Transverse colon (tissue), 4 donors: ENCODE results near the gene CCL5. TPM values are rescaled to one million over a fixed set of nuclear protein-coding genes. Genes with fewer than 3 reads are reported as not detected.

ENCODE experiments used
- DNase-seq: peaks from one replicate; pipeline ENCODE4 v3.0.0-alpha.2; 2019
- H3K27ac ChIP-seq, 4 donors: fragments of 200-600 bp; sonication (generic); 2 replicates each; pipeline ENCODE4 v1.5.1; 2016 to 2018; ENCODE audit warnings: inconsistent platforms in 4 of 4
- H3K27me3 ChIP-seq: fragments of 200-600 bp; sonication (generic); 2 replicates; pipeline ENCODE4 v1.5.1; 2017; ENCODE audit warnings: inconsistent platforms
- H3K36me3 ChIP-seq, 4 donors: fragments of 200-600 bp; sonication (generic); 2 replicates each; pipeline ENCODE4 v1.5.1; 2017 to 2019; ENCODE audit warnings: inconsistent platforms in 4 of 4
- H3K4me1 ChIP-seq, 4 donors: fragments of 200-600 bp; sonication (generic); 2 replicates each; pipeline ENCODE4 v1.5.1; 2017 to 2020; ENCODE audit warnings: inconsistent platforms in 4 of 4
- H3K4me3 ChIP-seq, 4 donors: fragments of 200-600 bp; sonication (generic); 1 replicate in 1 of 4; 2 replicates in 3 of 4; pipeline versions ENCODE4 v1.5.1 to v1.6.1; 2017 to 2019; ENCODE audit warnings: inconsistent platforms in 4 of 4
- H3K9me3 ChIP-seq, 2 donors: fragments of 200-600 bp; sonication (generic); 2 replicates each; pipeline ENCODE4 v1.5.1; 2017 to 2019; ENCODE audit warnings: inconsistent platforms in 2 of 2
- EP300 ChIP-seq: sonication (generic); formaldehyde crosslinking; IDR thresholded peaks from one replicate; pipeline ENCODE4 v1.6.1; 2017; ENCODE audit warnings: antibody characterized with exemption, low read depth
- POLR2A ChIP-seq: fragments of 450-650 bp; IDR thresholded peaks from one replicate; pipeline ENCODE4 v1.6.1; 2016; ENCODE audit warnings: antibody characterized with exemption, mild to moderate bottlenecking, moderate library complexity
- POLR2AphosphoS5 ChIP-seq, 3 donors: sonication (generic); formaldehyde crosslinking; IDR thresholded peaks; one replicate each; pipeline ENCODE4 v1.6.1; 2016; ENCODE audit warnings: antibody characterized with exemption in 3 of 3
- WGBS, 2 donors: methylation state at CpG; one replicate each; pipeline ENCODE4 v1.1.5; 2018; ENCODE audit warnings: low coverage in 1 of 2; 5-methylcytosine and 5-hydroxymethylcytosine counted together
- in situ Hi-C, 4 donors: fragments of 200-750 bp; cut with MboI; loops; one replicate each; pipeline versions ENCODE4 v1.15.0 to v1.15.1; 2017; ENCODE audit warnings: low sequenced_read_pairs in 3 of 4, low pct_ligation_motif_present in 1 of 4, low pct_unique_long_range_greater_than_20kb in 1 of 4
- intact Hi-C: fragments of 100-400 bp; cut with DNase I; formaldehyde crosslinking; loops from one replicate; pipeline ENCODE4 v1.15.1; 2023; ENCODE audit warnings: low total_unique reads
- total RNA-seq, 4 donors: library from RNA; depleted of rRNA; stranded (reverse); fragments of >200 nt; gene quantifications; one replicate each; pipeline ENCODE4 v1.1.0, GENCODE V29; 2016
- TF ChIP-seq, protein P1 (sequence below), 5 experiments: fragments of 200-600 bp in 3 of 5; fragments of 450-650 bp in 2 of 5; sonication (generic) in 3 of 5; IDR thresholded peaks; 1 replicate in 2 of 5; 2 replicates in 3 of 5; pipeline ENCODE4 v1.5.1; 2016 to 2017; ENCODE audit warnings: antibody characterized with exemption in 5 of 5, inconsistent platforms in 3 of 5, mild to moderate bottlenecking in 2 of 5, moderate library complexity in 1 of 5

The CCL5 gene
- total RNA-seq, 4 donors from 2014 or later: 1.8 to 12.8 (median 6.2) TPM

DNA sequence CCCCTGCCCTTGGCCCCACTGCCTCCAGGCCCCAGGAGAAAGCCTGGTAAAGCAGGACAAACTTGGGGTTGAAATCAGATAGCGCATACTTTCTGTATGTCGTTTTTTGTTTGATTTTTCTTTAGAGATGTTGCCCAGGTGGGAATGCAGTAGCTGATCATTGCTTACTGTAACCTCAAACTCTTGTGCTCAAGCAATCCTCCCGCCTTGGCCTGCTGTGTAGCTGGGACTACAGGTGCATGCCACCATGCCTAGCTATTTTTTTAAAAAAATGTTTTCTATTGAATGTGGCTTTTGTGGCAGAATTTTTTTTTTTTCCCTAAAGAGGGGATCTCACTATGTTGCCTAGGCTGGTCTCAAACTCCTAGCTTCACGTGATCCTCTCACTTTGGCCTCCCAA, 11.1 kb upstream of the CCL5 start:
- Histone ChIP-seq H3K9me3 (no peaks in the 10 kb centered on the region), H3K4me3 (no peak overlapping the region), H3K27me3 (no peaks in the 10 kb centered on the region), H3K36me3 (no peaks in the 10 kb centered on the region), H3K27ac (peak overlapping the region in 1 of 4 donors; percentile 40), H3K4me1 (peaks cover 0 to 6% (median 0%) of the 10 kb centered on the region in 4 donors)
- TF ChIP-seq, protein P1, sequence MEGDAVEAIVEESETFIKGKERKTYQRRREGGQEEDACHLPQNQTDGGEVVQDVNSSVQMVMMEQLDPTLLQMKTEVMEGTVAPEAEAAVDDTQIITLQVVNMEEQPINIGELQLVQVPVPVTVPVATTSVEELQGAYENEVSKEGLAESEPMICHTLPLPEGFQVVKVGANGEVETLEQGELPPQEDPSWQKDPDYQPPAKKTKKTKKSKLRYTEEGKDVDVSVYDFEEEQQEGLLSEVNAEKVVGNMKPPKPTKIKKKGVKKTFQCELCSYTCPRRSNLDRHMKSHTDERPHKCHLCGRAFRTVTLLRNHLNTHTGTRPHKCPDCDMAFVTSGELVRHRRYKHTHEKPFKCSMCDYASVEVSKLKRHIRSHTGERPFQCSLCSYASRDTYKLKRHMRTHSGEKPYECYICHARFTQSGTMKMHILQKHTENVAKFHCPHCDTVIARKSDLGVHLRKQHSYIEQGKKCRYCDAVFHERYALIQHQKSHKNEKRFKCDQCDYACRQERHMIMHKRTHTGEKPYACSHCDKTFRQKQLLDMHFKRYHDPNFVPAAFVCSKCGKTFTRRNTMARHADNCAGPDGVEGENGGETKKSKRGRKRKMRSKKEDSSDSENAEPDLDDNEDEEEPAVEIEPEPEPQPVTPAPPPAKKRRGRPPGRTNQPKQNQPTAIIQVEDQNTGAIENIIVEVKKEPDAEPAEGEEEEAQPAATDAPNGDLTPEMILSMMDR (IDR thresholded peaks at IDR 0.05): no peak
- no peak for TF ChIP-seq POLR2AphosphoS5 (IDR thresholded peaks at IDR 0.05)
- no peak for TF ChIP-seq EP300
- TF ChIP-seq POLR2A: no peak
- in situ Hi-C loops: no loop called here
- 76 to 88% methylated on average over 2 to 4 of the region's 4 CpGs for WGBS, 2 donors
- intact Hi-C loops: no loop called here
- DNase-seq: no peak

DNA sequence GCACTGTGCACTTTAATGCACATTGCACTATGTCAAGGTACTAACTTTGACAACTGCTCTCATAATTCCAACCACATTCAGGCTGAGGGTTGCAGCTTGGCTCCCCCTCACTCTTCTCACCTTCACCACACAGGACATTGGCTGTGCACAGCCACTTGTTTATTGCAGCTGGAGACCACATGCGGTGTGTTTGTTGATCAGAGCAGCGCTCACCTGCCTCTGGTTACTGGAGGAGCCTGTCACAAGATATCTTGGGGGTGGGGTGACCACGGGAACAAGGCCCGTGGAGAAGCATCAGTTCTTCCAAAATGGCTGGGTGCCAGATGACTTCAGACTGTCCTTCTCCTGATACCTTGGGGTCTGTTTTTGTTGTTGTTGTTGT, 10.6 kb upstream of the CCL5 start:
- Histone ChIP-seq H3K27ac (peak overlapping the region in 1 of 4 donors; percentile 40), H3K27me3 (no peaks in the 10 kb centered on the region), H3K4me1 (peaks cover 0 to 6% (median 0%) of the 10 kb centered on the region in 4 donors), H3K4me3 (no peak overlapping the region), H3K36me3 (no peaks in the 10 kb centered on the region), H3K9me3 (no peaks in the 10 kb centered on the region)
- intact Hi-C loops: no loop called here
- 73% methylated on average over 4 of the region's 4 CpGs; no CpG with 5 or more reads in 1 of the 2 donors for WGBS, 2 donors
- in situ Hi-C loops: no loop called here
- peak; percentile 54 for DNase-seq
- TF ChIP-seq, protein P1 (IDR thresholded peaks at IDR 0.05): no peak
- TF ChIP-seq EP300 (no peak), POLR2A (no peak), POLR2AphosphoS5 (IDR thresholded peaks at IDR 0.05) (no peak)

DNA sequence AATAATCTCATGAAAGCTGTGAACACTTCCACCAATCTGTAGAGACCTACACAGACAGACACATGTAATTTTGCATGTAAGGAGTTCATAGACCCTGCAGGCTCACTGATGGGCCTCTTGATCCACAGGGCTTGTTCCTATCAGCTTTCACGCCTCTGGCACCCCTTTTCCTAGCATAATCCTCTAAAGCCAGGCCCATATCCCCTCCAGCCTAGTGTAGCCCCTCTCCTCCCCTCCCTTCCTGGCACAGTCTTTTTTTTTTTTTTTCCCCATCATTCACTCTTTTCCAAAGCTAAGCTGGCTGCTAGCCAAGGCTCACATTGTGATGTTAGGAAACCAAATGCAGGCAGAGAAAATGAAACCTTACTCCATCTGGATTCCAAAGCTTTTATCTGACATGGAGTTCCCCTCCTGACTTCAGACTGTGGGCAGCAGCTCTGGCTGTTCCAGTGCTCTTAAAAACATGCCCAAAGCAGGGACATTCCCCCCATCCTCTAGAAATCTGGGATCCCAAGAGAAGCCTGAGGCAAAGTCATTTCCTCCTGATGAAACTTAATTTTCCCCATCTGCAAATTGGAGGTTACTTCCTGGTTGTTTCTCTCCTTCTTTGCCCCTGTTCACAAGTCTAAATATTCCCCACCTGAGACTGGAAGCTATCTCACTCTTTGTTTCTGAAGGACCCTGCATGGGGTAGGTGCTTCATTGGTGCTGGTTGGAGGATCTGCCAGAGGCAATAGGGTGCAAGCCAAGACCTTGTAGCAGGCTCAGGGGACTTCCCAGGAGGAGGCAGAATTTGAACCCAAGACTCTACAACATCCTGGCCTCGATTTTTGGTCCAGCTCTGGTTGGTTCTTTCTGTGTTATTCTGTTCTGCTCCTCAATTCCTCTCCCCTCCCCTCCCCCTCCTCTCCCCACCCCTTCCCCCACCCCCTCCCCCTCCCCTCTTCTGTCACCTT, 9.9 kb upstream of the CCL5 start:
- Histone ChIP-seq H3K4me1 (peaks cover 0 to 6% (median 0%) of the 10 kb centered on the region in 4 donors), H3K4me3 (no peak overlapping the region), H3K27ac (peak overlapping the region in 2 of 4 donors; percentile 11 to 42), H3K9me3 (no peaks in the 10 kb centered on the region), H3K27me3 (no peaks in the 10 kb centered on the region), H3K36me3 (no peaks in the 10 kb centered on the region)
- in situ Hi-C loops: no loop called here
- DNase-seq: no peak
- intact Hi-C loops: no loop called here
- TF ChIP-seq POLR2A (no peak), EP300 (no peak), POLR2AphosphoS5 (IDR thresholded peaks at IDR 0.05) (no peak)
- TF ChIP-seq, protein P1 (IDR thresholded peaks at IDR 0.05): no peak
- 67 to 74% methylated on average over 2 of the region's 2 CpGs for WGBS, 2 donors

DNA sequence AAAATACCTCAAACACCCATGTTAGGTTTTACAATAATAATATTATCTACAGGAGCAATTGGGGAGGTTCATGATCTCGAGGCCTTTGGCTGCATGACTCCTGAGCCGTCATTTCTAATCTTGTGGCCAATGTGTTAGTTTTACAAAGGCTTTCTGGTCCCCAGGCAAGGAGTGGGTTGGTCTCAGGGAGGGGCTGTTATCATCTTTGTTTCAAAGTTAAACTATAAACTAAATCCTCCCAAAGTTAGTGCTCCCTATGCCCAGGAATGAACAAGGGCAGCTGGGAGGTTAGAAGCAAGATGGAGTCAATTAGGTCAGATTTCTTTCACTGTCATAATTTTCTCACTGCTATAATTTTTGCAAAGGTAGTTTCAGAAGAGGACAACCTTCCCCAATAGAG, 9.1 kb upstream of the CCL5 start:
- no peaks in the 10 kb centered on the region for H3K27me3 ChIP-seq
- in situ Hi-C loops: no loop called here
- H3K27ac ChIP-seq: peak overlapping the region in 2 of 4 donors; percentile 11 to 42
- H3K4me1 ChIP-seq: peaks cover 0 to 6% (median 0%) of the 10 kb centered on the region in 4 donors
- intact Hi-C loops: no loop called here
- H3K9me3 ChIP-seq: no peaks in the 10 kb centered on the region
- H3K4me3 ChIP-seq: no peak overlapping the region
- TF ChIP-seq POLR2AphosphoS5 (IDR thresholded peaks at IDR 0.05) (no peak), POLR2A (no peak)
- WGBS, 2 donors: 66 to 80% methylated on average over 2 of the region's 2 CpGs
- no peaks in the 10 kb centered on the region for H3K36me3 ChIP-seq
- DNase-seq: no peak
